Measurements from ENCODE around the gene GPR25.

GPR25 gene, protein sequence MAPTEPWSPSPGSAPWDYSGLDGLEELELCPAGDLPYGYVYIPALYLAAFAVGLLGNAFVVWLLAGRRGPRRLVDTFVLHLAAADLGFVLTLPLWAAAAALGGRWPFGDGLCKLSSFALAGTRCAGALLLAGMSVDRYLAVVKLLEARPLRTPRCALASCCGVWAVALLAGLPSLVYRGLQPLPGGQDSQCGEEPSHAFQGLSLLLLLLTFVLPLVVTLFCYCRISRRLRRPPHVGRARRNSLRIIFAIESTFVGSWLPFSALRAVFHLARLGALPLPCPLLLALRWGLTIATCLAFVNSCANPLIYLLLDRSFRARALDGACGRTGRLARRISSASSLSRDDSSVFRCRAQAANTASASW

GRCh38 chr1:200872446-200873115, at the start of gene GPR25:
TSS of gene GPR25 (plus strand) at chr1:200872981. CDS start at chr1:200873038, 57 bp downstream.
- no peak for DNase-seq (ENCODE audit: low read depth)

GRCh38 chr1:200831091-200831490, 41.7 kb upstream of the GPR25 start:
- DNase-seq (ENCODE audit: low read depth), result no peak

- no peak for DNase-seq (ENCODE audit: low read depth)
Measured at GRCh38 chr1:200834383-200834782, 38.4 kb upstream of the GPR25 start.

- DNase-seq (ENCODE audit: low read depth), result no peak
Measured at GRCh38 chr1:200836213-200836612, 36.6 kb upstream of the GPR25 start.

- peak; percentile 53 for DNase-seq (ENCODE audit: low read depth)
Measured at GRCh38 chr1:200837931-200838571, 34.7 kb upstream of the GPR25 start.

DNA sequence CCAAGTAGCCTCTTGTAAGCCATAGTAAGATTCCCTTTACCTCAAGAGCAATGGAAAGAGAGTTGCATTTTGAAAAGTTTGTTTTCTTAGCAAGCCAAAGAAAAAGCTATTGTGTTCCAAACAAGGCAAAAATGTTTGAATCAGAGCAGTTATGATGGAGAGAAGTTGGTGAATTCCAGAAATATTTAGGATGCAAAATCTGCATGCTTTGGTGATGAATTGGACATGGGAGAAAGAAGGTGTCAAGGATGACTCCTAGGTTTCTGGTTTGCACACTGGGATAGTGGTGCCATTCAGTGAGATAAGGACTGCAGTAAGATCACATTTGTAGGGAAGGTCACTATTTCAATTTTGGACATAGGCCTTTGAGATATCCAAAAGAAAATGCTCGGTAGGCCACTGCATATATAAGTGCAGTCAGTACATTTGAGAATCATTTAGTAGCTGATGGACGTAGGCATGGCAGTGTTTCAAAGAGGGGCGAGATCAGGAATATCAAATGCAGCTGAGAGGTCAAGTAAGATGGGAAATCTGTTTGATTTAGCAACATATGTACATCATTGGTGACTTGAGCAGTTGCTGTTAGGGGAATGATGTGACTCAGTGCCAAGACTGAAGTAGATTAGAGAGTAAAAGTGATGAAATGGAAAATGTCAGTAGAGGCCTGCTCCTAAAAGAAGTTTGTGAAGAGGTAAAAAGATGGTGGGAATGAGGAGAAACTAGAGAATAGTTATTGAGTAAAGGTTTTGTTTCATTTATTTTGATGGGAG, 33.9 kb upstream of the GPR25 start:
- DNase-seq (ENCODE audit: low read depth), result peak; percentile 83

DNA sequence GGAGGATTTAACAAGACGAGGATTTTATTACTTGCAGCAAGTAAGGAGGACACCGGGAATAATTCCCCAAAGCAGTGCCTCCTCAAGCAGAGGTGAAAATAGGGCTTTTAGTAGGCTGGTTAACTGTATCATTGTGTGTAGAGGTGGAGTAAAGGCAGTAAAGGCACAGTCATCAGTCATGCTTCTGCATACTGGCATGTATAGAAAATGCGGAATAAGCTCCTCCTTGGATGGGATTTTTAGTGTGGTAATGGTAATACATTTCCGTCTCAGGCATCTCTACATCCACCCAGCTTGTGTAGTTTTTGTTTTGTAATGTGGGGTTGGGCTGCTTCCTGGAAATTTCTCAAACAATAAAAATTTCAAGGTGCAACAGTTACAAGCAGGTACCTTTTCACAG, 27.4 kb upstream of the GPR25 start:
- DNase-seq (ENCODE audit: low read depth), result no peak

GRCh38 chr1:200846398-200846797, 26.4 kb upstream of the GPR25 start:
- no peak for DNase-seq (ENCODE audit: low read depth)

DNA sequence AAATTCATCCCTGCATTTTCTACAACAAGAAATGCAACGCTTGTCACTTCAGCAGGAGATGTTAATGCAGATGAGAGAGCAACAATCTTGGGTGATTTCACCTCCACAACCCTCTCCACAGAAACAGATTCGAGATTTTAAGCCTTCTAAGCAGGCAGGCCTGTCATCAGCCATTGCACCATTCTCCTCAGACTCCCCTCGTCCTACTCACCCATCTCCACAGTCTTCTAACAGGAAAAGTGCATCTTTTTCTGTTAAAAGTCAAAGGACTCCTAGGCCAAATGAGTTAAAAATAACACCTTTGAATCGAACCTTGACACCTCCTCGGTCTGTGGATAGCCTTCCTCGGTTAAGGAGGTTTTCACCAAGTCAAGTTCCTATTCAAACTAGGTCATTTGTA, 23.4 kb upstream of the GPR25 start:
- DNase-seq (ENCODE audit: low read depth), result no peak

GRCh38 chr1:200850554-200850953, 22.2 kb upstream of the GPR25 start:
- no peak for DNase-seq (ENCODE audit: low read depth)

GRCh38 chr1:200856716-200857357, 15.9 kb upstream of the GPR25 start:
- DNase-seq (ENCODE audit: low read depth), result peak; percentile 82

GRCh38 chr1:200857804-200858203, 15.0 kb upstream of the GPR25 start:
- DNase-seq (ENCODE audit: low read depth), result no peak

DNA sequence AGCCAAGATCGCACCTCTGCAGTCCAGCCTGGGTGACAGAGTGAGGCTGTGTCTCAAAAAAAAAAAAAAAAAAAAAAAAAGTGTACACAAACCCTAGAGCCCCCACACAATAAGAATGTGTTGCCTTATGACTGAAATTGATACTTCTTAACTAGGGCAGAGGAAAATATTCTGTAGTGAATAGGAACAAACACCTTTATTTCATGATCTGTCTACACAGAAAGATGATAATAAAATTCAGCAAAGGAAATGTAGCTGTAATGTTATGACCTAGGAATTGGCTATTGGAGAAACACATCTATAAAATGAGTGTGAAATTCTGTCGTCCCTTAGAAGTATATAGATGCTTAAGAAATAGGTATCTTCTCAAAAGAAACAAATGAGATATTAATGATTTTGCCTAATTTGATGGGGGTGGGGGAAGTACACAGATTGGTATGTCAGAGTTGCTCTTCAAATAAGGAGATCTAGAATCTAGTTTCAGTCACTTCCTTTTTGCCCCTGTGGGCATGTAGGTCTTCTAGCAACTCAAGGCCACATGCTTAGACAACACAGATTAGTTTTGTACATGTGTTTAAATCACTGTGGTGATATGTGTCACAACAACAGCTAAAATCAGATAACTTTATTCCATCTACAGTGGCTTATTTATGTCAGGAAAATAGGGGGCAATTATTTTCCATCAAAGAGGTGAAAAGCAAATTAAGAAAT, 10.7 kb upstream of the GPR25 start:
- DNase-seq (ENCODE audit: low read depth), result no peak

DNA sequence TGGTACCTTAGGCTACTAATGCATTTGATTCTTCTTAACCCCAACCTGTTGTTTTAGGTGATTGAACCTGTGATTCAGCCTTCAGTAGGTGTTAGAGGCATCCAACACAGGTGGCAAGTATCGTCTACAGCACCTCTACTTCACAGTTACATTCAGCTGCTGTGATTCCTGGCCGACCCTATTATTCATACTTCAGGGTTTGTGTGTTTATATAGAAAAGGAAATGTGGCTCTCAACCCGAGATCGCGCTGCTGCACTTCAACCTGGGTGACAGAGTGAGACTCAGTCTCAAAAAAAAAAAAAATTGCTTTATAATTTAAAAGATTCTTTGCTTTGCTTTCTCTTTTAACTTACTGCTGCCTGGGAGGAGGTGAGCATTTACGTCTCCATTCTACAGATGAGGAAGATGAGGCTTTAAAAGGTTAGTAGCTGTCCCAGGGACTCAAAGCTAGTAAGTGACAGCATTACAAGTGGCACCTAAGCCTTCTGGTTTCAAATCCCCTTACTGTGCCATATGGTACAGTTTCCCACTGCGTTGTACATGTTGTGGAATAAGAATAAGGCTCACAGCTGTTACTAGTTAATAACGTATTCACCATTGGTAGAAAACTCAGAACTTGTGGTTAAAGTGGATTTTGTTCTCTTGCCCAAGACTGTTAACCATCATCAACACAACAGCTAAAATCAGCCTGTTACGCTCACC, 9.9 kb upstream of the GPR25 start:
- DNase-seq (ENCODE audit: low read depth), result no peak

DNA sequence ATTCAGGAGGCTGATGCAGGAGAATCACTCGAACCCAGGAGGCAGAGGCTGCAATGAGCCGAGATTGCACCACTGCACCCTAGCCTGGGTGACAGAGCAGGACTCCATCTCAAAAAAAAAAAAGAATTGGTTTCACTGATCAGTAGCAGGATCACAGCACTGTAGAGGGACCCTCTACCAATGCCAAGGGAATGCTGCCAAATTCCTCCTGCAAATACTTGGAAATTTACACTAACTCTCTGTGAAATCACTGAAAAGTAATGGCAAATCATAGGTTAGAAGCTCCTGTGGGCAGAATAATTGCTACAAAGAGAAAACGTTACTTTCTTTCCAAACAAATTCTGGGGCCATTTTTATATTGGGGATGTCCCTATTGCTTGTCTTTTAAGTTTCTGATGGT, 6.7 kb upstream of the GPR25 start:
- DNase-seq (ENCODE audit: low read depth), result no peak

- no peak for DNase-seq (ENCODE audit: low read depth)
Measured at GRCh38 chr1:200866521-200866920, 6.3 kb upstream of the GPR25 start.

GRCh38 chr1:200867018-200867811, 5.6 kb upstream of the GPR25 start:
- peak; percentile 35 for DNase-seq (ENCODE audit: low read depth)

GRCh38 chr1:200869376-200869752, 3.4 kb upstream of the GPR25 start:
- DNase-seq (ENCODE audit: low read depth), result no peak

- DNase-seq (ENCODE audit: low read depth), result no peak
Measured at GRCh38 chr1:200869753-200870391, 2.9 kb upstream of the GPR25 start.
